Stomach (tissue), 9 donors: ENCODE data around the gene KIAA1586. TPM values are rescaled to one million over a fixed set of nuclear protein-coding genes. Genes with fewer than 3 reads are reported as not detected.
"Not testable (repeated sequence)": the region's sequence is repeated elsewhere in the genome, so short reads cannot be mapped to it uniquely, and the experiment has no call there.

Source experiments
- DNase-seq, 2 donors: peaks; one replicate each; pipeline versions ENCODE4 v3.0.0 to v3.0.0-alpha.2; 2013 to 2019
- H3K27ac ChIP-seq, 5 donors: fragments of 200-600 bp in 4 of 5; sonication (generic) in 4 of 5; one replicate each; pipeline ENCODE4 v1.5.1; 2013 to 2019; ENCODE audit warnings: mild to moderate bottlenecking in 1 of 5, moderate library complexity in 1 of 5
- H3K27me3 ChIP-seq, 3 donors: fragments of 200-600 bp; sonication (generic); one replicate each; pipeline ENCODE4 v1.5.1; 2017 to 2019; ENCODE audit warnings: mixed run types in 1 of 3
- H3K36me3 ChIP-seq, 4 donors: fragments of 200-600 bp; sonication (generic); 1 replicate in 3 of 4; 2 replicates in 1 of 4; pipeline ENCODE4 v1.5.1; 2016 to 2019
- H3K4me1 ChIP-seq, 4 donors: fragments of 200-600 bp; sonication (generic); one replicate each; pipeline ENCODE4 v1.5.1; 2016 to 2019
- H3K4me3 ChIP-seq, 4 donors: fragments of 200-600 bp; sonication (generic) in 3 of 4; one replicate each; pipeline ENCODE4 v1.5.1; 2016 to 2019; ENCODE audit warnings: mild to moderate bottlenecking in 1 of 4
- H3K9me3 ChIP-seq, 4 donors: fragments of 200-600 bp; sonication (generic); one replicate each; pipeline ENCODE4 v1.5.1; 2016 to 2019
- EP300 ChIP-seq: sonication (generic); formaldehyde crosslinking; IDR thresholded peaks from one replicate; pipeline ENCODE4 v1.6.1; 2017; ENCODE audit warnings: antibody characterized with exemption
- POLR2A ChIP-seq, 4 donors: fragments of 450-650 bp; IDR thresholded peaks; one replicate each; pipeline ENCODE4 v1.6.1; 2016; ENCODE audit warnings: antibody characterized with exemption in 4 of 4, control low read depth in 2 of 4, mild to moderate bottlenecking in 1 of 4, moderate library complexity in 1 of 4
- POLR2AphosphoS5 ChIP-seq, 3 donors: sonication (generic); formaldehyde crosslinking; IDR thresholded peaks; one replicate each; pipeline ENCODE4 v1.6.1; 2016; ENCODE audit warnings: antibody characterized with exemption in 3 of 3
- WGBS, 5 donors: extraction: QIAGEN DNeasy Blood & Tissue Kit in 3 of 5; methylation state at CpG; one replicate each; pipeline versions ENCODE4 v1.1.5 to v1.1.7; 2013 to 2018; 5-methylcytosine and 5-hydroxymethylcytosine counted together
- intact Hi-C: fragments of 100-400 bp; cut with DNase I; formaldehyde crosslinking; loops from one replicate; pipeline ENCODE4 v1.15.1; 2023; ENCODE audit warnings: low total_unique reads
- polyA plus RNA-seq, 3 donors: library from polyadenylated mRNA; stranded (reverse); fragments of 200-250 nt; gene quantifications; one replicate each; pipeline ENCODE4 v1.2.3, GENCODE V29; 2013
- total RNA-seq, 5 donors: library from RNA; depleted of rRNA; stranded (reverse); fragments of >200 nt; gene quantifications; one replicate each; pipeline versions ENCODE4 v1.1.0 to v1.2.3, GENCODE V29; 2014 to 2016
- TF ChIP-seq, protein P1 (sequence below), 7 experiments: fragments of 450-650 bp in 4 of 7; fragments of 200-600 bp in 3 of 7; sonication (generic) in 3 of 7; IDR thresholded peaks; one replicate each; pipeline ENCODE4 v1.5.1; 2016 to 2019; ENCODE audit warnings: antibody characterized with exemption in 7 of 7, control low read depth in 2 of 7, mild to moderate bottlenecking in 1 of 7
- donor health status: healthy with polysubstance abuse.
- donor health status: Bipolar disorder and iron deficiency.
- donor health status: healthy.

Gene KIAA1586
- total and polyA plus RNA-seq, 8 donors = 0.29 to 27.7 (median 4.2) TPM

- Histone ChIP-seq H3K27me3 (peaks cover 0 to 16% (median 0%) of the 10 kb centered on the region in 3 donors), H3K36me3 (no peaks in the 10 kb centered on the region), H3K27ac (no peak overlapping the region), H3K9me3 (no peaks in the 10 kb centered on the region), H3K4me1 (peaks cover 8 to 18% (median 13%) of the 10 kb centered on the region in 4 donors), H3K4me3 (no peak overlapping the region)
- no peak for DNase-seq
- intact Hi-C loops = no loop called here
- WGBS, 5 donors = 90 to 98% (median 94%) methylated on average over 2 of the region's 2 CpGs
- TF ChIP-seq EP300 (no peak), POLR2A (IDR thresholded peaks at IDR 0.05) (no peak), POLR2AphosphoS5 (IDR thresholded peaks at IDR 0.05) (no peak)
- TF ChIP-seq, protein P1, sequence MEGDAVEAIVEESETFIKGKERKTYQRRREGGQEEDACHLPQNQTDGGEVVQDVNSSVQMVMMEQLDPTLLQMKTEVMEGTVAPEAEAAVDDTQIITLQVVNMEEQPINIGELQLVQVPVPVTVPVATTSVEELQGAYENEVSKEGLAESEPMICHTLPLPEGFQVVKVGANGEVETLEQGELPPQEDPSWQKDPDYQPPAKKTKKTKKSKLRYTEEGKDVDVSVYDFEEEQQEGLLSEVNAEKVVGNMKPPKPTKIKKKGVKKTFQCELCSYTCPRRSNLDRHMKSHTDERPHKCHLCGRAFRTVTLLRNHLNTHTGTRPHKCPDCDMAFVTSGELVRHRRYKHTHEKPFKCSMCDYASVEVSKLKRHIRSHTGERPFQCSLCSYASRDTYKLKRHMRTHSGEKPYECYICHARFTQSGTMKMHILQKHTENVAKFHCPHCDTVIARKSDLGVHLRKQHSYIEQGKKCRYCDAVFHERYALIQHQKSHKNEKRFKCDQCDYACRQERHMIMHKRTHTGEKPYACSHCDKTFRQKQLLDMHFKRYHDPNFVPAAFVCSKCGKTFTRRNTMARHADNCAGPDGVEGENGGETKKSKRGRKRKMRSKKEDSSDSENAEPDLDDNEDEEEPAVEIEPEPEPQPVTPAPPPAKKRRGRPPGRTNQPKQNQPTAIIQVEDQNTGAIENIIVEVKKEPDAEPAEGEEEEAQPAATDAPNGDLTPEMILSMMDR (IDR thresholded peaks at IDR 0.05) = no peak
Observed at GRCh38 chr6:57044568-57044967, 1.9 kb upstream of the KIAA1586 start.

DNA sequence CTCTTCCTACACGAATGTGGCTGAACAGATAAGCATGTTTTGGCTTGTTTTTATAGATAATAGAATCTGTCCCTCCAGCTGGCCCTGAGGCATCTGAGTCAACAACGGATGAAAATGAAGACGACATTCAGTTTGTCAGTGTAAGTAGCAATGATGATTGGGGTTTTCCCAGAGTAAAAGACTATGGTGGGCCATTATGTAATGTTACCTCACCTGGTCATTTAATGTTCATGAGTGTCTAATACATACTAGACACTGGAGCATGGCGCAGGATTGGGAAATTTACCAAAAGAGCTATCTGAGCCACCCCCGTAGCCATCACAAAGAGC, 728 bp downstream of the KIAA1586 start:
- Histone ChIP-seq H3K4me1 (peaks cover 8 to 22% (median 15%) of the 10 kb centered on the region in 4 donors), H3K36me3 (peaks cover 15 to 22% (median 16%) of the 10 kb centered on the region in 4 donors)
- WGBS, 5 donors = no CpG with 5 or more reads among the region's 5 CpGs
- H3K27me3 ChIP-seq, H3K4me3 ChIP-seq, H3K9me3 ChIP-seq, DNase-seq, H3K27ac ChIP-seq, intact Hi-C loops: not testable (repeated sequence)

- WGBS, 5 donors = 80 to 92% (median 87%) methylated on average over 6 of the region's 6 CpGs
- H3K27ac ChIP-seq, intact Hi-C loops, H3K27me3 ChIP-seq, H3K9me3 ChIP-seq, DNase-seq, H3K4me3 ChIP-seq: not testable (repeated sequence)
- H3K36me3 ChIP-seq = peaks cover 15 to 28% (median 21%) of the 10 kb centered on the region in 4 donors
- H3K4me1 ChIP-seq = peaks cover 8 to 22% (median 15%) of the 10 kb centered on the region in 4 donors
Observed at GRCh38 chr6:57047859-57048258, 1.4 kb downstream of the KIAA1586 start.

DNA sequence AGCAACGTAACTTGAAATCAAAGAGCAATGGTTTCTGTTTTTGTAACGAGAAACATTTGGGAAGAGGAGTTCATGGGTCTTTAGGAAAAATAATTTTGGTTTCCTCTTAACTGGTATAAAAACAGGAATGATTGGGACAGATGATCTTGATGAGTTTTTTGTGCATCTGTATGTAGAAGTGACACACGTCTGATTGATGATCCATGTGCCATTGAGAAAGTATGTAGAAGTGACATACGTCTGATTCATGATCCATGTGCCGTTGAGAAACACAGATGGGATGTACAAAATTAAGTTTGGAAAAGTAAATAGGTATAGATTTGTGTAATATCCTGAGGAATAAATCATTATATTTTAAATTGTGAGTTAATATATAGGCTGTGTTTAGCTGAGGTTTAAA, 2.1 kb downstream of the KIAA1586 start:
- WGBS, 5 donors = 79 to 88% (median 88%) methylated on average over 5 of the region's 5 CpGs
- TF ChIP-seq POLR2AphosphoS5 (IDR thresholded peaks at IDR 0.05) = no peak
- TF ChIP-seq, protein P1 (IDR thresholded peaks at IDR 0.05) = no peak
- Histone ChIP-seq H3K9me3 (no peaks in the 10 kb centered on the region), H3K4me1 (peaks cover 8 to 22% (median 15%) of the 10 kb centered on the region in 4 donors), H3K36me3 (peaks cover 18 to 35% (median 28%) of the 10 kb centered on the region in 4 donors), H3K4me3 (no peak overlapping the region), H3K27ac (no peak overlapping the region), H3K27me3 (no peaks in the 10 kb centered on the region)
- intact Hi-C loops = no loop called here
- no peak for DNase-seq

DNA sequence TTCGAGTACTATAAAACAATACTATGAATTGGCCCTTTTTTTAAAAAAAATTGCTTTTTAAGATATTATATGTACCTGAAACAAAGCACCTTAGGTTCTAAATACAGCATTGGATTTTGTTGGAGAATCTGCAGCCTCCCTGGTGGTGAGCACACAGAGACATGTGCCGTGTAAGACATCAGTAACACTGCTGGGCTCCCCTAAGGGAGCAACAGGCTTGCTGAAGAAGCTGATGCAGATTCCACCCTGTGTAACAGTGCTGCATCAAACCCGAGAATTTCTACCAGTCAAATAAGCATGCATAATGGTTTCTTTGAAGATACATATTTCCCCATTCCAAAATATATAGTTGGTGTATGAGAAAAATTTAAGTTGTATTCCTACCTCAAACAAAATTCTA, 17.4 kb downstream of the KIAA1586 start:
- TF ChIP-seq, protein P1 (IDR thresholded peaks at IDR 0.05) = no peak
- TF ChIP-seq EP300 = no peak
- no peak for TF ChIP-seq POLR2AphosphoS5 (IDR thresholded peaks at IDR 0.05)
- TF ChIP-seq POLR2A (IDR thresholded peaks at IDR 0.05) = no peak
- Histone ChIP-seq H3K4me3 (no peak overlapping the region), H3K4me1 (no peaks in the 10 kb centered on the region), H3K27ac (no peak overlapping the region), H3K9me3 (no peaks in the 10 kb centered on the region), H3K27me3 (no peaks in the 10 kb centered on the region), H3K36me3 (peaks cover 3 to 55% (median 41%) of the 10 kb centered on the region in 4 donors)
- intact Hi-C loops = no loop called here
- no peak for DNase-seq
- 83 to 92% (median 91%) methylated on average over 3 of the region's 3 CpGs for WGBS, 5 donors
